ENCODE data around the gene EMC10. TPM values are rescaled to one million over a fixed set of nuclear protein-coding genes. Genes with fewer than 3 reads are reported as not detected.

Gene EMC10
- total RNA-seq, 2 experiments from 2014 or later, result 33.4 to 34.7 TPM

GRCh38 chr19:50455992-50456391 is 20.3 kb upstream of the EMC10 start:
- POLR2A ChIA-PET, result no interaction called here
- Mint-ChIP-seq H3K36me3 (ENCODE audit: low read depth) (no peaks in the 10 kb centered on the region), H3K27me3 (peaks cover 16% of the 10 kb centered on the region), H3K9me3 (ENCODE audit: low read depth) (no peaks in the 10 kb centered on the region), H3K27ac (no peak overlapping the region), H3K4me3 (no peak overlapping the region), H3K4me1 (peaks cover 11% of the 10 kb centered on the region)
- CTCF ChIA-PET, result no interaction called here
- intact Hi-C loops (cut with DNase I, micrococcal nuclease), result no loop called here
- DNase-seq (no peak), ATAC-seq (no peak)

GRCh38 chr19:50457300-50457699 is 19.0 kb upstream of the EMC10 start:
- DNase-seq (no peak), ATAC-seq (no peak)
- no peaks in the 10 kb centered on the region for H3K36me3 Mint-ChIP-seq (ENCODE audit: low read depth)
- peaks cover 16% of the 10 kb centered on the region for H3K4me1 Mint-ChIP-seq
- CTCF ChIA-PET, result interaction anchor here (0.9 to 1.3 kb wide), 2 partner anchors 16 to 309 kb away, joined by 3 to 4 read pairs; no protein-coding TSS in a partner anchor
- H3K27ac Mint-ChIP-seq, result no peak overlapping the region
- intact Hi-C loops (cut with DNase I, micrococcal nuclease), result no loop called here
- no peaks in the 10 kb centered on the region for H3K9me3 Mint-ChIP-seq (ENCODE audit: low read depth)
- H3K27me3 Mint-ChIP-seq, result peaks cover 21% of the 10 kb centered on the region
- H3K4me3 Mint-ChIP-seq, result no peak overlapping the region
- POLR2A ChIA-PET, result no interaction called here

DNA sequence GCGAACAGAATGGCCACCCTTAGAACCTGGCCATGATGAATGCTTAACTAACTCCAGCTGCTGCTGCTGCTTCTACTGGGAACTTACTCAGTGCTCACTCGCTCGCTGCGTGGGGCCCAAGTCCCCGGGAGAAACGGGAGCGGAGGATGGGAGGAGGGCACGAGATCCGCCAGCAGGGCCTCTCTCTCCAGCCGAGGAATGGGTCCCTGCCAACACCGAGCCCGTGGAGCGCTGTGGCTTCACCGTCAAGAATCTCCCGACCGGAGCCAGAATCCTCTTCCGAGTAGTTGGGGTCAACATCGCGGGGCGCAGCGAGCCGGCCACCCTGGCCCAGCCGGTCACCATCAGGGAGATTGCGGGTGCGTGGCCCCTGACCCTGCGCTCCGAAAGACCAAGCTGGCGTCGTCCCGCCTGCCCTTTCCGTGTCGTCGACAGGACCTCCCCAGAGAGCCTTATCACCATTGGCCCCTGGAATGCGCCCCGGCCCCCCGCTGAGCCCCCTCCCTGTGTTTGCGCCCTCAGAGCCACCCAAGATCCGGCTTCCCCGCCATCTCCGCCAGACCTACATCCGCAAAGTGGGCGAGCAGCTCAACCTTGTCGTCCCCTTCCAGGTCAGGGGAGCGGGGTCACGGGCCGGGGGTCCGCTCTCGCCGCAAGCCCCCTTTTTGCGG is 17.8 kb upstream of the EMC10 start:
- CTCF ChIA-PET, result interaction anchor here (1.3 kb wide), 1 partner anchor 310 kb away, joined by 4 read pairs; no protein-coding TSS in a partner anchor
- no peak overlapping the region for H3K27ac Mint-ChIP-seq
- ATAC-seq (no peak), DNase-seq (no peak)
- no peaks in the 10 kb centered on the region for H3K36me3 Mint-ChIP-seq (ENCODE audit: low read depth)
- H3K4me1 Mint-ChIP-seq, result peaks cover 16% of the 10 kb centered on the region
- peaks cover 23% of the 10 kb centered on the region for H3K27me3 Mint-ChIP-seq
- POLR2A ChIA-PET, result no interaction called here
- no peaks in the 10 kb centered on the region for H3K9me3 Mint-ChIP-seq (ENCODE audit: low read depth)
- intact Hi-C loops (cut with DNase I, micrococcal nuclease), result no loop called here
- H3K4me3 Mint-ChIP-seq, result no peak overlapping the region

- no peaks in the 10 kb centered on the region for H3K36me3 Mint-ChIP-seq (ENCODE audit: low read depth)
- POLR2A ChIA-PET, result no interaction called here
- intact Hi-C loops (cut with DNase I, micrococcal nuclease), result no loop called here
- peaks cover 16% of the 10 kb centered on the region for H3K4me1 Mint-ChIP-seq
- DNase-seq, result no peak
- H3K27me3 Mint-ChIP-seq, result peaks cover 23% of the 10 kb centered on the region
- ATAC-seq, result no peak
- H3K9me3 Mint-ChIP-seq (ENCODE audit: low read depth), result no peaks in the 10 kb centered on the region
- CTCF ChIA-PET, result no interaction called here
- H3K27ac Mint-ChIP-seq, result no peak overlapping the region
- H3K4me3 Mint-ChIP-seq, result no peak overlapping the region
Measured at GRCh38 chr19:50459067-50459456, 17.2 kb upstream of the EMC10 start.

DNA sequence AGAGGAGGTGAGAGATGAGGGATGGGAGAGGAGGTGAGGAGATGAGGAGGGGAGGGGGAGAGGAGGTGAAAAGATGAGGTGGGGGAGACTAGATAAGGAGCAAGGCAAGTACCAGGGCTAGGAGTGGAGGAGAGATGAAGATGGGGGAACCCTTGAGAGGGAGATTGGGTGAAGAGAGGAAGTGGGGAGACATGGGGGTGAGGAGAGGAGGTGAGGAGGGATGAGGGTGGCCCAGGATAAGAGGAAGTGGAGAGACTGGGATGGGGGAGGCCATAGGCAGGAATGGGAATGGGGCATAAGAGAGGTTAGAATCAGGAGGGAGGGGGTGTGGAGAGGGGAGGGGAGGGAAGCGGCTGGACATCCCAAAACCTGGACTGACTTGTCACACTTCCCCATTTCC is 16.7 kb upstream of the EMC10 start:
- Mint-ChIP-seq H3K36me3 (ENCODE audit: low read depth) (no peaks in the 10 kb centered on the region), H3K4me3 (no peak overlapping the region), H3K9me3 (ENCODE audit: low read depth) (no peaks in the 10 kb centered on the region), H3K4me1 (peaks cover 16% of the 10 kb centered on the region), H3K27me3 (peaks cover 23% of the 10 kb centered on the region), H3K27ac (peak overlapping the region; percentile 66)
- ChIA-PET CTCF (interaction anchor here (1.5 to 2.7 kb wide), 4 partner anchors 28 to 324 kb away, joined by 4 to 22 read pairs (median 6); no protein-coding TSS in a partner anchor), POLR2A (no interaction called here)
- intact Hi-C loops (cut with DNase I, micrococcal nuclease), result no loop called here
- DNase-seq (no peak), ATAC-seq (no peak)

DNA sequence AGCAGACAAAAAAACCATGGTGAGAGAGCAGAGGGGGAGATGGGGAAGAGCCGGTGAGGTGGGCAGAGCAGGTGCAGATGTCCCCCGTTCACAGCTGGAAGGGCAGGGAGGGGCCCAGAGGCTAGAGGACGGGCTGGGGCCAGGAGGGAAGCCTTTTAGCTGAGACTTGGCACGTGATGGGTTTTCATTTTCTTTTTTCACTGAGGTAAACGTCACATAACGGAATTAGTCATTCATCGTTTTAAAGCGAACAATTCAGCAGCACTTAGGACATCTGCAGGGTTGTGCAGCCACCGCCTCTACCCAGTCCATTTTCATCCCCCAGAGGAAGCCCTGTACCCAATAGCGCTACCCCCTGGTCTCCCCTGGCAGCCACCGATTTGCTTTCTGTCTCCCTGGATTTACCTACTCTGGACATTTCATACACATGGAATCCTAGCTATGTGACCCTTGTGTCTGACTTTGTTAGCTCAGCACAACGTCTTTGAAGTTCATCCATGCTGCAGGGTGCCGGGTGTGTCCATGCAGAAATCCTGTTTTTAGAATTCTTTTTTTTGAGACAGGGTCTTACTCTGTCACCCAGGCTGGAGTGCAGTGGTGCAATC is 16.0 kb upstream of the EMC10 start:
- intact Hi-C loops (cut with DNase I, micrococcal nuclease), result no loop called here
- CTCF ChIA-PET, result interaction anchor here (0.6 to 2.7 kb wide), 19 partner anchors 10 to 462 kb away, joined by 3 to 22 read pairs (median 4); no protein-coding TSS in a partner anchor
- Mint-ChIP-seq H3K4me3 (no peak overlapping the region), H3K27me3 (peaks cover 25% of the 10 kb centered on the region), H3K36me3 (ENCODE audit: low read depth) (no peaks in the 10 kb centered on the region), H3K9me3 (ENCODE audit: low read depth) (no peaks in the 10 kb centered on the region), H3K4me1 (peaks cover 16% of the 10 kb centered on the region), H3K27ac (peak overlapping the region; percentile 66)
- DNase-seq, result peak; percentile 52
- ATAC-seq, result peak; percentile 83
- POLR2A ChIA-PET, result no interaction called here

DNA sequence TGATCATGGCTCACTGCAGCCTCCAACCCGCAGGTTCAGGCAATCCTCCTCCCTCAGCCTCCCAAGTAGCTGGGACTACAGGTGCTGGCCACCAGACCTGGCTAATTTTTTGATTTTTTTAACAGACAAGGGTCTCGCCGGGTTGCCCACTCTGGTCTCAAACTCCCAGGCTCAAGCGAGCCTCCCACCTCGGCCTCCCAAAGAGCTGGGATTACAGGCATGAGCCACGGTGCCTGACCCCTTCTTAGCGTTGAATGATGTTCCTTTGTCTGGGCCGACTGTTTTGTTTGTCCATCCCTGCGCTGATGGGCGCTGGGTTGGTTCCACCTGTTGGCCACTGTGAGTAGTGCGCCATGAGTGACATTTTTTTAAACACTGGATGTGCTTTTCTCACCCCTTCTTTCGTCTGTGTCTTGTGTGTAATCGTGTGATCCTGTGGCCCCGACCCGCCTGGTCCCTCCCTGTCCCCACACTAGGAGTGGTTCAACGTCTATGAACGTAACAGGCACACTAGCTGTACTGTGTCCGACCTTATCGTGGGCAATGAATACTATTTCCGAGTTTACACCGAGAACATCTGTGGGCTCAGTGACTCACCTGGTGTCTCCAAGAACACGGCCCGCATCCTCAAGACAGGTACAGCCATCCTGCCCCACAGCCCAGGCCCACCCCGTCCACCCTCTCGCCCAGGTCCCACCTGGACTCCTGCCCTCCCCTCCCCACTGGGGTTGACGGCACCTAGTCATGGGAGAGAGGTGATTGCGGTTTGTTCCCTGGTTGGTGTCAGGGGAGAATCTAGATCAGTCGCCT is 15.0 kb upstream of the EMC10 start:
- ATAC-seq, result peak; percentile 70
- intact Hi-C loops (cut with DNase I, micrococcal nuclease), result loop anchor here (1.0 kb wide), 3 partner anchors 93 to 209 kb away; no protein-coding TSS in a partner anchor
- POLR2A ChIA-PET, result interaction anchor here (0.6 kb wide), 1 partner anchor 76 kb away, joined by 3 read pairs; no protein-coding TSS in a partner anchor
- peaks cover 25% of the 10 kb centered on the region for H3K27me3 Mint-ChIP-seq
- H3K9me3 Mint-ChIP-seq (ENCODE audit: low read depth), result no peaks in the 10 kb centered on the region
- peak; percentile 79 for DNase-seq
- CTCF ChIA-PET, result interaction anchor here (0.6 to 2.7 kb wide), 18 partner anchors 11 to 461 kb away, joined by 3 to 22 read pairs (median 4); no protein-coding TSS in a partner anchor
- peak overlapping the region; percentile 3 for H3K4me3 Mint-ChIP-seq
- H3K27ac Mint-ChIP-seq, result no peak overlapping the region
- peaks cover 16% of the 10 kb centered on the region for H3K4me1 Mint-ChIP-seq
- no peaks in the 10 kb centered on the region for H3K36me3 Mint-ChIP-seq (ENCODE audit: low read depth)

DNA sequence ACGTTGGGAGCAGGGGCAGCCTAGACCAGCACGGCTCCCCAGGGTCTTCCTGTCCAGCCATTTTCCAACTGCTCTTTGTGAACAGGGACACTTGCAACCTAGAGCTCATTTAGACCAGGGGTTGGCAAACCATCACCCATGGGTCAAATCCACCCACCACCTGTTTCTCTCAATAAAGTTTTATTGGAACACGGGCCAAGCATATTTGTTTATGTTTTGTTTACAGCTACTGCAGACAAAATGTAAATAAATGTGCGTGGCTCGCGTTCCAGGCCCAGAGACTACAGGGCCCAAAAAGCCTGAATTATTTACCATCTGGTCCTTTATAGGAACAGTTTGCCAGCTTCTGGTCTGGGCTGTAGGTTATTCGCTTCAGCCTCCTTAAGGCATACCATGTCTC is 13.3 kb upstream of the EMC10 start:
- no peak overlapping the region for H3K4me3 Mint-ChIP-seq

GRCh38 chr19:50464348-50464747 is 12.0 kb upstream of the EMC10 start:
- no peaks in the 10 kb centered on the region for H3K36me3 Mint-ChIP-seq (ENCODE audit: low read depth)
- no peaks in the 10 kb centered on the region for H3K9me3 Mint-ChIP-seq (ENCODE audit: low read depth)
- H3K4me3 Mint-ChIP-seq, result no peak overlapping the region
- peaks cover 16% of the 10 kb centered on the region for H3K4me1 Mint-ChIP-seq
- no peak for ATAC-seq
- H3K27me3 Mint-ChIP-seq, result peaks cover 17% of the 10 kb centered on the region
- no peak overlapping the region for H3K27ac Mint-ChIP-seq
- ChIA-PET POLR2A (no interaction called here), CTCF (no interaction called here)
- intact Hi-C loops (cut with DNase I, micrococcal nuclease), result no loop called here
- DNase-seq, result no peak

More for the DNA sequence above, 13.3 kb upstream of the EMC10 start:
- DNase-seq (no peak), ATAC-seq (no peak)
- peaks cover 20% of the 10 kb centered on the region for H3K27me3 Mint-ChIP-seq
- H3K27ac Mint-ChIP-seq, result no peak overlapping the region
- no peaks in the 10 kb centered on the region for H3K9me3 Mint-ChIP-seq (ENCODE audit: low read depth)
- H3K36me3 Mint-ChIP-seq (ENCODE audit: low read depth), result no peaks in the 10 kb centered on the region
- ChIA-PET POLR2A (no interaction called here), CTCF (interaction anchor here (0.6 to 1.2 kb wide), 4 partner anchors 10 to 208 kb away, joined by 3 to 5 read pairs (median 4); partner anchors contain the start of gene JOSD2)
- peaks cover 16% of the 10 kb centered on the region for H3K4me1 Mint-ChIP-seq
- intact Hi-C loops (cut with DNase I, micrococcal nuclease), result no loop called here

DNA sequence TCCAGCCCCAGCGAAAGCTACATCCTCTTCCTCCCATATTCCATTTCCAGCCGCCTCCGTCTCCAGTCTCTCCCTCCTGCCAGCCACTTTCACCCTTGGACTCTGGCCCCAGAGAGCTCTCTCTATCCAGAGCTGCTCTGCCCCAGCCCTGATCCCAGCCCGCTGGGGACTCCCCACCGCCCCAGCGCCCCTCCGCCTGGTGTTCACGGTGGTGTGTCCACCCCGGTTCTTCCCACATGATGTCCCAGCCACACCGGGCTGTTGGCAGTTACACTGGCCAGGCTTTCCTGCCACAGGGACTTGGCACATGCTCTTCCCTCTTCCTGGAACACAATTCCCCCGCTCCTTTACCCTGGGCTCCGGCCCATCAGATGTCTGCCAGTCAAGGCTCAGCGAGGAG is 11.3 kb upstream of the EMC10 start:
- CTCF ChIA-PET, result no interaction called here
- Mint-ChIP-seq H3K4me3 (no peak overlapping the region), H3K9me3 (ENCODE audit: low read depth) (no peaks in the 10 kb centered on the region), H3K4me1 (peaks cover 11% of the 10 kb centered on the region), H3K27ac (no peak overlapping the region), H3K27me3 (peaks cover 18% of the 10 kb centered on the region), H3K36me3 (ENCODE audit: low read depth) (no peaks in the 10 kb centered on the region)
- no peak for ATAC-seq
- intact Hi-C loops (cut with DNase I, micrococcal nuclease), result no loop called here
- POLR2A ChIA-PET, result no interaction called here
- DNase-seq, result no peak

- POLR2A ChIA-PET, result no interaction called here
- intact Hi-C loops (cut with DNase I, micrococcal nuclease), result no loop called here
Measured at GRCh38 chr19:50465986-50466705, 10.2 kb upstream of the EMC10 start.

More at GRCh38 chr19:50465986-50466705, 10.2 kb upstream of the EMC10 start:
- no peak overlapping the region for H3K4me3 Mint-ChIP-seq
- no peaks in the 10 kb centered on the region for H3K36me3 Mint-ChIP-seq (ENCODE audit: low read depth)
- no peak for DNase-seq
- no peak overlapping the region for H3K27ac Mint-ChIP-seq
- H3K9me3 Mint-ChIP-seq (ENCODE audit: low read depth), result no peaks in the 10 kb centered on the region
- ATAC-seq, result no peak
- H3K4me1 Mint-ChIP-seq, result peaks cover 3% of the 10 kb centered on the region
- CTCF ChIA-PET, result interaction anchor here (1.2 kb wide), 1 partner anchor 91 kb away, joined by 3 read pairs; no protein-coding TSS in a partner anchor
- H3K27me3 Mint-ChIP-seq, result peaks cover 12% of the 10 kb centered on the region

All from activated CD4-positive, alpha-beta T cell treated with anti-CD3 and anti-CD28 coated beads for 36 hours (primary cell).